ENCODE data around the gene TCIRG1.

Gene TCIRG1

GRCh38 chr11:68016904-68017817, 21.7 kb upstream of the TCIRG1 start:
- no peak for DNase-seq

- no peak for DNase-seq
Observed at GRCh38 chr11:68017980-68018729, 20.7 kb upstream of the TCIRG1 start.

- DNase-seq: no peak
Observed at GRCh38 chr11:68018730-68019190, 20.1 kb upstream of the TCIRG1 start.

- DNase-seq: no peak
Observed at GRCh38 chr11:68019486-68019885, 19.3 kb upstream of the TCIRG1 start.

- DNase-seq: no peak
Observed at GRCh38 chr11:68020575-68020974, 18.2 kb upstream of the TCIRG1 start.

GRCh38 chr11:68021167-68021787, 17.5 kb upstream of the TCIRG1 start:
- DNase-seq: no peak

- no peak for DNase-seq
Observed at GRCh38 chr11:68022531-68022930, 16.3 kb upstream of the TCIRG1 start.

GRCh38 chr11:68024508-68024907, 14.3 kb upstream of the TCIRG1 start:
- no peak for DNase-seq

- DNase-seq: no peak
Observed at GRCh38 chr11:68025047-68025446, 13.8 kb upstream of the TCIRG1 start.

GRCh38 chr11:68026391-68027105, 12.3 kb upstream of the TCIRG1 start:
- no peak for DNase-seq

- DNase-seq: no peak
Observed at GRCh38 chr11:68027667-68028066, 11.2 kb upstream of the TCIRG1 start.

GRCh38 chr11:68028802-68029545, 9.9 kb upstream of the TCIRG1 start:
- no peak for DNase-seq

GRCh38 chr11:68030318-68031143, 8.3 kb upstream of the TCIRG1 start, which contains the start of gene NDUFS8:
Gene NDUFS8, plus strand, starts transcription at chr11:68030681. Its CDS starts 1,471 bp downstream, at chr11:68032152.
- peak; percentile 99 for DNase-seq

- DNase-seq: no peak
Observed at GRCh38 chr11:68031144-68031464, 7.7 kb upstream of the TCIRG1 start.

GRCh38 chr11:68032003-68032402, 6.8 kb upstream of the TCIRG1 start:
- DNase-seq: no peak

GRCh38 chr11:68032997-68033707, 5.7 kb upstream of the TCIRG1 start:
- DNase-seq: no peak

- DNase-seq: no peak
Observed at GRCh38 chr11:68033708-68034045, 5.1 kb upstream of the TCIRG1 start.

GRCh38 chr11:68035266-68035876, 3.5 kb upstream of the TCIRG1 start:
- no peak for DNase-seq

GRCh38 chr11:68036141-68036716, 2.6 kb upstream of the TCIRG1 start:
- no peak for DNase-seq
